NCI-H82 (cell line): ENCODE data around the gene MED29.

Experiments used
- DNase-seq: peaks from one replicate; lab custom pipeline; 2025; lab: John Stamatoyannopoulos, UW

MED29 gene

GRCh38 chr19:39390751-39391437 lies at the start of gene MED29, which contains the start of gene PAF1:
Gene MED29, plus strand, starts transcription at chr19:39391378. Its CDS starts 45 bp downstream, at chr19:39391423.
Gene PAF1, minus strand, starts transcription at chr19:39391106. Its CDS starts 242 bp downstream, at chr19:39390864.
- DNase-seq, result peak; percentile 100

DNA sequence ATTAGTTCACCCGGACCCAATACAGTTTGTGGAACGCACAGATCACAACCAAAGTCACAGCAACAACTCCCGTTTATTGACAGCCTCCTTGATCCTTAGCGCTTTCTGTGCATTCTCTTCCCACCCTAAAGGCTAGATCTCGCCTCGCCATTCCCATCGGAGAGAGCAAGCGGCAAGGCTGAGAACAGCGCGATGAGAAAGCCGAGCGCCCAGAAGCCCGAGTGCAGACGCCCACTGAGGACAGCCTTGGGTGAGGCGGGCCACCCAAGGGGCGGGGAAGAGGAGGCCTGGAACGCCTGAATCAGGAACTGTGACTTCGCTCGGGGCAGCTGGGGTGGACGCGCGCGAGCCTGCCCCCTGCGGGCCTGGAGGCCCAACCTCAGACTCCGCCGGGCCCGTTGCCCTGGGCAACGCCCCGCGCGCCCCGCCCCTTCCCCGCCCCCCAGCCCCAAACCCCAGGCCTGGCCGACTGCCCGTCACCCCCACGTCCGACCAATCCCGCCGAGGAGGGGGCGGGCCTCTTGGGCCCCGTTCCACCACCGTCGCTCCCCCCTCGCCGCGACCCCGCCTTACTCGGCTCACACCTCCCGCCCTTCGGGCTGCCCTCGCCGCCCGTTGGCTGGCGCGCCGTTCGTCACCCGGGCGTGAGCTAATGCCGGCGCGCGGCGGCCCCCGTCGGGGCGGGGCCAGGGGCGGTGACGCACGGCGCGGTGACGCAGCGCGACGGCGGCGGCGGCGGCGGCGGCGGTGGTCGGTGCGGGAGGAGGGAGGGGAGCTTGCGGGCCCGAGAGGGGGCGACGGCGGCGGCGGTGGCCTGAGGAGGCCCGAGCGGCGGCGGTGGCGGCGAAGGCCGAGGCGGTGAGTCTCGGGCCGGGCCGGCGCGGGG lies 49.2 kb upstream of the MED29 start, which contains the start of gene SAMD4B:
Gene SAMD4B, plus strand, starts transcription at position 703 of the 886 bp plus-strand sequence. CDS start 14,473 bp downstream, outside the sequence.
- peak; percentile 100 for DNase-seq

GRCh38 chr19:39342647-39343305 lies 48.4 kb upstream of the MED29 start:
- peak; percentile 41 for DNase-seq

DNA sequence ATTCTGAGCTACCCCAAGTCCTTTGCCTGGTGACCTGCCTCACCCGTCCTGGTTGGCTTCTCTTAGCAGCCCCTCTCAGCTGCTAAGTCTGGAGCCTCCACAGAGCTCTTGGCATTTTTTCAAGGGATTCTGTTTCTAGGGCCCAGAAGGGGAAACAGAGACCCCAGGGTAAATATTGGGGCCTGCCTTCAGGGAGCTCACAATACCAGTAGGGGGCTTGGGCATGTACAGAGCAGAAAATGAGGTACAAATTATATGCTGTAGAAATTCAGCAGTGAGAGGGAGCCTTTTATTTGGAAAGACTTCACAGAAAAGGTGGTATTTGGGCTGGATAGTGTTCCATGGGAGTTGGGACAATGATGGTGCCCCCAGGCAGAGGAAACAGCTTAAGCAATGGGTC lies 45.2 kb upstream of the MED29 start:
- no peak for DNase-seq

DNA sequence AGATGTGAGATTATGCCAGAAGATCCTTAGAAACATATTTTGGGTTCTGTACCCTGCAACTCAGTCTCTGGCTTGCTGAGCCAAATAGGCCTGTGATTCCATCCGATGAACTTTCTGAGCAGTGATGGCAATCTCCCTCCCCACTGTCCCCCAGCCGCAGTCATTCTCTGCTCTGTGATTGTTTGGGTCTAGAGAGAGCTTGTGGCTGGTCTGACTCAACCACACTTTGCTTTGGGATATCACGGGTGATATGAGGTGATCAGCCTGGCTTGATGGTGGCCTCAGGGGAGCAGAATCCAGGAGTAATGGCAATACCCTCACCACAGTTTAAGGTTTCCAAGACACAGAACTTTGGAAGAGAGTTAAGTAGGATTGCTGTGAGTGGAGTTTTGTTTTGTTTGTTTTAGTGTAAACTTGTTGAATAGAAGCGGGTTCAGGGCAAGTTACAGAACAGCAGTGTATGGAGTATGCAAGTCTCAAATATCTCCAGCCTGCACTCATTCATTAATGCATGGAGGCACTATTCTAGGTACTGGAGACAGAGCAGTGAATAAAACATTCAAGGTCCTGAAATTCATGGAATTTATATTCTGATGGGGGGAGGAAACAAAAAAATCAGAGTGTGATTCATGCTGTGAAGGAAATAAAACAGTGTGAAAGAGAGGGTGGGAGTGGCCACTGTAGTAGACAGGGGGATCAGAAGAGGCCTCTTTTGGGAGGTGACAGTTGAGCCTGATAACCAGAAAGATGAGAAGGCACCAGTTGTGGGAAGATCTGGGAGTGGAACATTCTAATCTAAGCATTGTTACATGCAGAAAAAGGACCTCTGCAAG lies 43.6 kb upstream of the MED29 start:
- no peak for DNase-seq

- DNase-seq, result no peak
Measured at GRCh38 chr19:39349326-39349725, 41.9 kb upstream of the MED29 start.

DNA sequence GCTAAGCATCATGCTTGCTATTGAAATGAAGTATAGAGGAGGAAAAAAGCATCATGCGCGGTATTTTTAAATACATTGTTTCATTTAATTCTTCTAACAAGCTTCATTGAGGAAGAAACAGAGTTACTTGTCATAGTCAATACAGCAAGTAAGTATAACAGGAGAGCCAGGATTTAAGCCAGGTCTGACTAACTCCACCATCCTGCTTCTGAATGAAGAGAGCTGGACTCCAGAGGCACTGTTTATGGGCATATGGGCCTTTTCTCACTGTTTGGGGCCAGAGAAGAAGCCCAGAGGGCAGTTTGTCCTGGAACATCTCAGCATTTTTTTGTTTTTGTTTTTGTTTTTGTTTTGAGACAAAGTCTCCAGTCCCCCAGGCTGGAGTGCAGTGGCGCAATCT lies 41.0 kb upstream of the MED29 start:
- DNase-seq, result no peak

- no peak for DNase-seq
Measured at GRCh38 chr19:39351537-39352064, 39.6 kb upstream of the MED29 start.

DNA sequence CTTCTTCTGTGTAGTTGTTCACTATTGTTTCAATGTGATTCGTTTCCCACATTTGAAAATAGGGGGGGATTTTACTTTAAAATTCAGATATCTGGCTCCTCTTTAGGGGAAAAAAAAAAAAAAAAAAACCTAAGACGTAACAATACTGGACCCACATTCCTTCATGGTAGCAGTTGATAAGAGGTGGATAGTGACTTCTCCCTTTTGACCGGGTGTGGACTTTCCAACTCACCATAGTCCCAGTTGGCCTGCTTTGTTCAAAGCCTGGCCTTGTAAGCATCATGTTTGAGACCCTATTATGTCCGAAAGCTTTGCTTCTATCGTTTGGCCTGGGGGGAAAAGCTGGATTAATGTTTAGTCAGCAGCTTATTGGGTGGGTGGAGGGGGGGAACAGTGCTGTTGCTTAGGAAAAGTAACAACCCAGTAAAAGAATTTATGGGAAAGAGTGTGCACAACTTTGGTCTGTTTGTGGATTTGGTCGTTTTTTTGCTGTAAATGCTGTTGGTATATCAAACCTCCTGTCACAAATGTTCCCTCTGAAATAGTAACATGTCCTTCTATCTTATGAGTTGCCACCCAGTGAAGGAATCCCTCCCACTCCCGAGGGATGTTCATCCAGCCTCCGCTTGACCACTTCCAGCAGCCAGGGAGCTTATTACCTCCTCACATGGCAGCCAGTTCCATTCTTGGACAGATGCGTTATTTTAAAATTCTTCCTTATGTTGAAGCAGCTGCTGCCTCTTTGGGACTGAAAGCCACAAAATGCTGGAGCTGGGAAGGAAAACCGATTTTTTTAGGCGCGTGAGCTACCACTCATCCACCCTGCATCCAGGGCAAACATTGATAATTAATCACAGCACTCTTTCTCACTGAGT lies 38.6 kb upstream of the MED29 start:
- DNase-seq, result no peak

- no peak for DNase-seq
Measured at GRCh38 chr19:39355253-39355652, 35.9 kb upstream of the MED29 start.

- no peak for DNase-seq
Measured at GRCh38 chr19:39356073-39356472, 35.1 kb upstream of the MED29 start.

DNA sequence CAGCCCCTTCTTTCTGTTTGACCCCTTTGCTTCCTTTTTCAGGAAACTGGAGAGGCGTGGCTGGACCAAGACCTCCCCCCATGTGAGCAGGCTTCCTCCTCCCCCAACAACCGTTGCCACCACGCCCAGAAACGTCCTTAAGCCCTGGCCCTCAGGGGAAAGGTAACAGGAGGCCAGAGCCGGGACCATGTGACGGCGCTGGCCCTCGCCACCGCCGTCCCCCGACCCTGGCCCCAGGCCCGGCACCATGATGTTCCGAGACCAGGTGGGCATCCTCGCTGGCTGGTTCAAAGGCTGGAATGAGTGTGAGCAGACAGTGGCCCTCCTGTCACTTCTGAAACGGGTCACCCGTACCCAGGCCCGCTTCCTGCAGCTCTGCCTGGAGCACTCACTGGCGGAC lies 34.5 kb upstream of the MED29 start:
- DNase-seq, result no peak

DNA sequence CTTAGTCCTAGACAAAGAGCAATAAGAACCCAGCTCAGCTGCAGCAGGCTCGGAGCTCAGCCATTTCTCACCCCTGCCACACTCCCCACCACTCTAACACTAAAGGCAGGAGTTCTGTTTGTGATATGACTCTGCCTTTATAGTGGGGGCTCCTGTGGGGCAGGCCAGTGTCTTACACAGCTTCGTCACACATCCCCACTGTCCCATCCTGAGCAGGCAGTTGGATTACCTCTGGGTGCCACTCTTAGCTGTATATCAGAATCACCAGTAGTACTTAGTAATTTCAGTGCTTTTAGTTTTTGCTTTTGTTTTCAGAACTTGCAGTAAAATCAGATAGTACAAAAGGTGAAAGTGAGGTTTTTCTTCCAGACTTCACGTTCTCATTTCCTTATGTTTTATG lies 32.2 kb upstream of the MED29 start:
- DNase-seq, result no peak

DNA sequence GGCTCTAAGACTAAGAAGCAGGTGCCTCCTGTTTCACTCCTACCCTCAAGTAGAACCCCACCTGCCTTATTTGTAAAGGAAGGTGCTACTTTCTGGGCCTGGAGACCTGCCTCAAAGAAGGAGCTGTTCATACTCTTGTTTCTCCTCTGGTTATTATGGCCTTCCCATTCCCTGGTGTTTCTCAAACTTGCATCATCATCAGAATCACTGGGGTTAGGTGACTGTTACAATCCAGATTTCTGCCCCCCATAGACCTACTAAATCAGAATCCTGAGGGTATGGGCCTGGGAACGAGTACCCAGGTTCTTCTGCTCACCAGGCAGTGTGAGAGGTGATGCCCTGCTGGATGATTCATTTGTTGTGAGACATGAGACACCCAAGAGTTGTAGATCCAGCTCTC lies 30.6 kb upstream of the MED29 start:
- no peak for DNase-seq

- no peak for DNase-seq
Measured at GRCh38 chr19:39362682-39363657, 28.2 kb upstream of the MED29 start.

DNA sequence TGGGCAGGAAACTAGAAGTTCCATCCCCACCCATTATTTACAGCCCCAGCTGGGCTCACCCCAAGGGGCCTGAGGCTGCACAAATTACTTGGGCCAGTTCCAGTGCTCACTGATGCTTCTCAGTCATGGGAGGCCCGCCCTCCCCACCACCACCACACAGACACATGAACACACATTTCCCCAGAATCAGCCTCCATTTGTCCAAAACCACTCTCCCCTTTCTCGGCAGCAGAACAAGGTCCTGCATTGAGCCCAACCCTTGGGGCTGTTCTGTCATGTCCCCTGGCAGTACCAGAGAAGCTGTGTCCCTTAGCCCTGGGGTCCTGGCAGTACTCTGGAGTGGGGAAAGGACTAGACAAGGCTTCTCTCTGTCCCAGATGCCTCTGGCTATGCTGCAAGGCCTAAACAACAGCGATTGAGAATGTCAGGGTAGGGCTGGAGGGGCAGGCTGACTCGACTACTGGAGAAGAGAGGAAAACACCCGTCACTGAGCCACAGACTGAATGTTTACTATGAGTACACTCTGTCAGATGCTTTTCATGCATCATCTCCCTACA lies 27.2 kb upstream of the MED29 start:
- no peak for DNase-seq

DNA sequence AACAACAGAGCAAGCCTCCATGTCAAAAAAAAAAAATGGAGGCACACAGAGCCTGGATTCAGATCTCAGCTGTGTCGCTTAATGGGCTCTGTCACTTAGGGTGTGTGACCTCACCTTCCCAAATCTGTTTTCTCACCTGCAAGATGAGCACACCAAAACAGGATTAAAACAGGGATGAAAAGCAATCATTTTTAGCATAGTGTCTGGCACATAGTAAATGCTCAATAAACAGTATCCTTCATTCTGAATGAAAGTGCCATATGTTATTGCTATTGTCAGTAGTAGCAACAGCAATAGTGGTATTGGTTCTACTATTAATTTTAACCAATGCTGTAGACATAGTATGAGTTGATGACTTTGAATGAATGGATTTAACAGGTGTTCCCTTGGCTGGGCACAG lies 25.6 kb upstream of the MED29 start:
- no peak for DNase-seq

- DNase-seq, result no peak
Measured at GRCh38 chr19:39369200-39369599, 22.0 kb upstream of the MED29 start.

- no peak for DNase-seq
Measured at GRCh38 chr19:39370735-39371134, 20.4 kb upstream of the MED29 start.
